AG10803 (cell line): ENCODE measurements around the gene SPSB1.

Source experiments
- DNase-seq: peaks from one replicate; pipeline ENCODE4 v3.0.0; 2010; ENCODE audit warnings: low read depth
- H3K4me3 ChIP-seq: 2 replicates; pipeline ENCODE4 v1.5.1; 2011; ENCODE audit warnings: mild to moderate bottlenecking, low read length, control low read depth
- CTCF ChIP-seq: conservative IDR thresholded peaks from 2 replicates; pipeline ENCODE4 v1.5.1; 2011; ENCODE audit warnings: mild to moderate bottlenecking, low read length, control low read depth, inconsistent platforms

Gene SPSB1

GRCh38 chr1:9314711-9315379, 22.2 kb downstream of the SPSB1 start:
- DNase-seq: no peak
- no peak overlapping the region for H3K4me3 ChIP-seq
- TF ChIP-seq CTCF: no peak

GRCh38 chr1:9315411-9316079, 22.9 kb downstream of the SPSB1 start:
- DNase-seq: peak; percentile 69
- no peak overlapping the region for H3K4me3 ChIP-seq
- no peak for TF ChIP-seq CTCF

- no peak overlapping the region for H3K4me3 ChIP-seq
- DNase-seq: no peak
These were observed 23.4 kb downstream of the SPSB1 start for GRCh38 chr1:9316080-9316444.

GRCh38 chr1:9316512-9316911, 23.8 kb downstream of the SPSB1 start:
- H3K4me3 ChIP-seq: no peak overlapping the region
- no peak for DNase-seq
- TF ChIP-seq CTCF: no peak

More at GRCh38 chr1:9316080-9316444, 23.4 kb downstream of the SPSB1 start:
- TF ChIP-seq CTCF: no peak

- TF ChIP-seq CTCF: no peak
- DNase-seq: no peak
- H3K4me3 ChIP-seq: no peak overlapping the region
These were observed 24.4 kb downstream of the SPSB1 start for GRCh38 chr1:9317072-9317471.

GRCh38 chr1:9317591-9318417, 25.1 kb downstream of the SPSB1 start:
- peak; percentile 54 for DNase-seq
- no peak for TF ChIP-seq CTCF
- no peak overlapping the region for H3K4me3 ChIP-seq
